ENCODE data around the gene RNH1.

The RNH1 gene

DNA sequence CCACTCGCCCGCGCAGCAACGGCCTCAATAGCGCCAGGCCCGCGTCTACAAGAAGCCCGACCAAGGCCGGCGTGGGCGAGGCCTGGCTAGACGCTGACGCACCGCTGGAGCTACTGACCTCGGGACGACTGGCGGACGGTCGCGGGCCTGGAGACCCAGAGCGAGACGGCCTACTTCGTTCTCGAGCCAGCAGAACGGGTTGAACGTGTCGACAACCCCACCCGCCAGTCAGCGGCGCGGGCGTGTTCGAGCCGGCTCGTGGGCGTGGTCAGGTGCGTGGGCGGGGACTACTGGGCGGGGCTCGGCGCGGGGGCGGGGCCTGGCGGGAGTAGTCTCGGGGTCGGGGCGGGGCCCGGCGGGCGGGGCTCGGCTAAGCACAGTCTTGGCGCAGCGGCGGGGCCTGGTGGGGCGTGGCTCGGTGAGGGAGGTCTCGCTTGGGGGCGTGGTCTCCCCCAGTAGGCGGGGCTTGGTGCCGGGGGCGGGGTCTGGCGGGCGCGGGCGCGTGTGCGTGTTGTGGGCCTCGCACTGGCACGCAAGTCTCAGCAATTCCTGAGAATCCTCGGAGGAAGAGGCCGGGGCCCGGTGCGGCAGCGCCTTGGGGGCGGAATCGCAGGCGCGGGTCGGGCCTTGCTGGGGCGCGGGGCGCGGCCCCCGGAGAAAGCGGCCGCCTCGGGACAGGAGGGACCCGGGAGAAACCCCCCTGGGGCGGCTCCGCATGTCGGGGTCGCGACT is at the start of gene RNH1:
Gene RNH1 (minus strand): TSS at position 248 of the 732 bp plus-strand sequence. CDS start 5,080 bp downstream, outside the sequence.
- peak; percentile 100 for DNase-seq

DNA sequence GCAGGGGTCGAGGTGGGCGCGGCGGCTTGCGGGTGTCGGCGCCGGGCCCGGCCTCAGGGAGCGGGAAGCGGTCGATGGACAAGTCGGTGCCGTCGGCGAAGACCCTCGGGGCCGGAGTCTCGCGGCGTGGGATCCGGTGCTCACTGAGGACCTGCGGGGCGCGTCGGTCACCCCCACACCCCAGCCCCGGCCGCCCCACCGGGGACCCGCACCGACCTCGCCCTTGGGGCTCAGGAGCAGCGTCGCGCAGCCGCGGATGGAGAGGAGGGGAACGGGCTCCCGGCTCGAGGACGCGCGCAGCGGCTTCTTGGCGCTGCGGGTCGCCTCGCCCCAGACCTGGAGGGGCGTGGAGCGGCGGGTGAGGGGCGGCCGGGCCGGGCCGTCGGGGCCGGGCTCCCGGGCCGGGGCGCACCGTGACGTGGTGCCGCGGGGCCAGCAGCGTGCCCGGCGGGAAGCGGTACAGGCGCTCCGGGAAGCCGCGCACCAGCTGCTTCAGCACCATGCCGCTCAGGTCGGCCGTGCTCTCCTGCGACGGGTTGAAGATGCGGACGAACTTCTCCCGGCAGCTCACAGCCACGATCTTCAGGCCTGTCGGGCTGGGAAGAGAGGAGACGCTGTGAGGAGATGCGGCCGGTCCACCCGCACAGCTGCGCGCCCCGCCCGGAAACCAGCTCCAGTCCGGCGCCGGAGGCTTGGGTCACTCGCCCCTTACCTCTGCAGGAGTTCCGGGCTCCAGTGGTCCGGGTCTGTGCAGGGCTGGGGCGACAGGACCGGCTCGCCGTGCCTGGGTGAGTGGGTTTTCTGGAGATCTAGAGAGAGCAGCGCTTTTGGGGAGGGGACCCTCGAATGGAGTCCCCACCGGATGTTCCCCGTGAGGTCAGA is 49.0 kb upstream of the RNH1 start:
- no peak for DNase-seq

- DNase-seq = no peak
These were observed 48.3 kb upstream of the RNH1 start for GRCh38 chr11:555227-555779.

DNA sequence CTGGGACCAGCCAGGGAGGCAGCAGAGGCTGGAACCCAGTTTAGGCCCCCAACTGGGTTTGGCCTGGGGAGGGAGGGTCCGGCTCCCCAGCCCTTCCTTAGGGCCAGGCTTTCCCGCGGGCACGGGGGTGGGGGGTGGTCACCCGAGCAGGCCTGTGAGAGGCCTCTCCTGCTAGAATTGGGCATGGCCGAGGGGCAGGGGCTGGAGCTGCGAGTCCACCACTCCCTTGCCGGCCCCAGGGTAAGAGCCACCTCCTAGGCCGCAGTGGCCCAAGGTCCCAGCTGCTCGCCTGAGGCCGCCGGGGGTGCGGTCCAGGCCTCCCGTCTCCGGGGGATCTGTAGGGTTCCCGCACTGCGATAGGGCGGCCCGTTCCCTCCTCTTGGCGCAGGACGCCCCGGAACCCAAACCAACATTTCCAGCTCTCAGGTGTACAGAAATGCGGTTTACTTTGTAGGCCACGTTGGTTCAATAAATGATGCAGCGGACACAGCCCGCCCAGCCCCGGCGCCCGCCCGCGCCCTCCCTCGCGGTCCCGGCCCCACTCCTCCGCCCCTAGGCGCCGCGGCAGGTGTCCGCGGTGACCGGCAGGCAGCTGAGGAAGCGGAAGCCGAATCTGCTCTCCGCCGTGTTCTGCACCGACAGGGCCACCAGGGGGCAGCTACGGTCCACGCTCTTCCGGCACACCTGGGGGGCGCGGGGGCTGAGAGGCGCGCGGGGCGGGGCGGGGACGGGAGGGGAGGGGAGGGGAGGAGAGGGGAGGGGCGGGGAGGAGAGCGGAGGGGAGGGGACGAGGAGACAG is 47.6 kb upstream of the RNH1 start:
- DNase-seq = peak; percentile 87

DNA sequence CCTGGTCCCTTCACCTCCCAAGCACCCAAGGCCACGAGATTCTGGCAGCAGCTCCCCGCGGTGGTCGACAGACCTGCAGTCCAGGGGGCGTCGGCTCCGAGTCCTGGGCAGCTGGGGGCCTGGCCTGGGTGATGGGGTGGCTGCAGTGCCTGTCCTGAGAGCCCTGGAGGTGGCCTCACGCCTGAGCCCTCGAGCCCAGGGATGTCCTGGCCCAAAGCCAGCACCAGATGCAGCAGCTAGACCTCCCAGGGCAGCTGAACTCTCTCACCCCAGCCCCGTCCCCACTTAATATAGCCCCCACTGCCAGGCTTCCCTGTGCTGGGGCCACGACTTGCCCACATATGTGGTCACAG is 46.9 kb upstream of the RNH1 start:
- no peak for DNase-seq

- DNase-seq = no peak
These were observed 46.3 kb upstream of the RNH1 start for GRCh38 chr11:553083-553987.

GRCh38 chr11:551596-551995 is 44.6 kb upstream of the RNH1 start:
- no peak for DNase-seq

DNA sequence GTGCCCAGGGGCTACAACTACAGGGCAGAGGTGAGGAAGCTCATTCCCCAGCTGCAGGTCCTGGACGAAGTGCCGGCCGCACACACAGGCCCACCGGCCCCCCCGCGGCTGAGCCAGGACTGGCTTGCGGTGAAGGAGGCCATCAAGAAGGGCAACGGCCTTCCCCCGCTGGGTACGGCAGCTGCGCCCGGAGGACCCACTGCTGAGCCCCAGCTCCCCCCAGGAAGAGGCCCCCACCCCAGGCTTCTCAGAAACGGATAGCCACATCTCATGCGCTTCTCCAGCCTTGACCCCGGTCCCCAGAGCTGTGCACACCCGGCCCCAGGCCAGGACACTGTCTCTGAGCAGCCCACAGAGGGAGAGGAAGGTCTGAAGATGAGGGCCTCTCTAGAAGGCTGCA is 44.1 kb upstream of the RNH1 start:
- no peak for DNase-seq

DNA sequence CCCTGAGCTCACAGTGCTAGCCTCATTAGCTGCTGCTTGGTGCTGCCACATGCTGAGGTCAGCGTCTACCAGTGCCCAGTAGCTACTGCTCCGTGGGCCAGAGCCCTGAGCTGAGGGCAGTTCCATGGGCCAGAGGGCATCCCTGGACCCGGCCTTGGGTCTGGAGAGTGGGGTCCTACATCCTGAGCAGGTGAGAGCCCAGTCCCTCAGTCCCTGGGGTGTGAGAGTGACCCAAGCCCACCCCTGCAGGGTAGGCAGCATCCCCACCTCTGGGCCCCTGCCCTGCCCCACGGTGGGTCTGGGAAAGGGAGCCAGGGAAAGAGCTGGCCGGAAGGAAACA is 43.7 kb upstream of the RNH1 start:
- no peak for DNase-seq

DNA sequence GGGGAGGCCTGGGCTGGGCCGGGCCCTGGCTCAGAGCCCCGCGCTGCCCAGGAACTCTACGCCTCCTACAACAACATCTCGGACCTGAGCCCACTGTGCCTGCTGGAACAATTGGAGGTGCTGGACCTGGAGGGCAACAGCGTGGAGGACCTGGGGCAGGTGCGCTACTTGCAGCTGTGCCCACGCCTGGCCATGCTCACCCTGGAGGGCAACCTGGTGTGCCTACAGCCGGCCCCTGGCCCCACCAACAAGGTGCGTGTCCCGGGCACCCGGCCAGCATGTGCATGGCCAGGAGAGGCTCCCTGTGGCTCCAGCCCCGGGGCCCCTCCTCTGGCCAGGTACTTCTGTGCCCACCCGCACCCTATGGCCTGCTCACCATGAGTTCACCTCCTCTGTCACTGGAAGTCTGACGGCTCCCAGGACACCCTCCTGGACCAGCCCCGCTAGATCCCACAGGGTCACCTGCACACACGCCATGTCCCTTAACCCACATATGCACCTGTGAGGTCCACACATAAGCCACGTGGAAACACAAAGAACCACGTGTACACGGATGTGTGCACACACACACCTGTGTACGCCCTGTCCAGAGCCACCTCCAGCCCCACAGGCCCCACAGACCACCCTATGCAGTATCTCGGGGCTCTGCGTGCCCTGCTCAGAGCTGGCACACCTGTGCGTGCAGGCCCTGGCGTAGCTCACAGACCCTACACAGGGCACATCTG is 43.1 kb upstream of the RNH1 start:
- no peak for DNase-seq

- no peak for DNase-seq
These were observed 41.9 kb upstream of the RNH1 start for GRCh38 chr11:548700-549603.

DNA sequence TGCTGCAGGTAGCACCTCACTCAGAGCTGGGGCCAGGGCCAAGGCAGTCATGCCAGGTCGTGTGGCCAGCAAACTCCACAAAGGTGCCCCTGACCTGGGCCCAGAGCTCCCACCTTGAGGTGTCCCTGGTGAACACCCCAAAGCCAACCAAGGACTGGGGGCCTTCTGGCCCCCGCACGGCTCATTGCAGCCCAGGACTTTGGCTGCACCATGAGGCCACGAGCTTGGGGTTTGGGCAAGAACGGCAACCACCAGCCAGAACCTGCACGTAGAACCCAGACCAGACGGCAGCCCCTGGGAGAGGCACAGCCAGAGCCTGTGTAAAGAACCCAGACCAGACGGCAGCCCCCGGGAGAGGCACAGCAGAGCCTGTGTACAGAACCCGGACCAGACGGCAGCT is 38.1 kb upstream of the RNH1 start:
- DNase-seq = no peak

DNA sequence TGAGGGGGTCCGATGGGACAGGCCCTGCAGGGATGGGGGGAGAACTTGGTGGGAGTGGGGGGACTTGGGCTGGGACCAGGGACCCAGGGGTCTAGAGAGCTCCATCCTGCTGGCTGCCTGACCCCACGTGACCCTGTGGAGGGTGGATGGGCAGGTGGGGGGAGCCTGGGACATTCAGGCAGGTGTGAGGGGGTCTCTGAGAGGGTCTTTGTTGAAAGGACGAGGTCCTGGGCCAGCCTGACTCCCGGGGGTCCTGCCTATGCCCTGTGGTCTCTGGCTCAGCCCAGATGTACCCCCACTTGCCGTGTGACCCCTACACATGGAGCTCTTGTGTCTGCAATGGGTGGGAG is 37.8 kb upstream of the RNH1 start:
- no peak for DNase-seq

DNA sequence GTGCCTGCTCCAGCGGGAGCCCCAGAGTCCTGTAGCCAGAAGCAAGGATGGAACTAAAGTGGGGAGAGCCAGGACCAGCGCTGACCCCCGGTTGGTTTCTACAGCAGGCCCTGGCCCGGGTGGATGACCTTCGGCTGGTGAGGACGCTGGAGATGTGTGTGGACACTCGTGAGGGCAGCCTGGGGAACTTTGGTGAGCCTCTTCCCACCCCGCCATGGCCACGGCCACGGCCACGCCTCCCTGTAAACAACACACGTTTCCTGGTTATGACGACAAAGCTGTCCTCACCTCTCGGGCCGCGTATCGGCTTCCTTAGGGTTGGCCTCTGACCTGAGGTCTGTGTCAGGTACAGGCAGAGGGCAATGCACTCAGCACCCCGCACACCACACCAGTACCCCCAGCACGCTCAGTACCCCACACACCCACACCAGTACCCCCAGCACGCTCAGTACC is 34.4 kb upstream of the RNH1 start:
- DNase-seq = no peak

GRCh38 chr11:540583-541432 is 33.8 kb upstream of the RNH1 start:
- no peak for DNase-seq

DNA sequence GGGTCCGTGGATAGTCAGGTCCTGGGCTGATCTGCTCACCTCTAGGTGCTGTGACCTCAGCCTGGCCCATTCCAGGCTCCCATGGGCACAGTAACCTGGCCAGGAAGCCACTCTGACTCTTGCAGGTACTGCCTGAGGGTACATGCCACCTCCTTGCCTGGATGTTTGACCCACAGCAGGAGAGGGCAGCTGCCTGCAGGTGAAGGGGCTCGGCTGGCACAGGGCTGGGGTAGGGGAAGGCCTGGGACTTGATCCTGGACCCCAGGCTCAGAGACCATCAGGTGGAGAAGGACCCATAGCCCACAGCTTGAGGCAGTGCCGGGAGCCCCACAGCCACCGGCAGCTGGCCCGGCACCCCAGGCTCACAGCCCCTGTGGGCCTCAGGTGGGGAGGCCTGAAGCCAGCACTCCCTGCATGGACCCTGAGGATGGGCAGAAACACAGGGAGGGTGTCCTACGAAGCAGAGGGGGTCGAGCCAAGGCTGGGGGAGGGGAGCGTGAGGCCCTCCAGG is 33.0 kb upstream of the RNH1 start:
- DNase-seq = no peak

GRCh38 chr11:538431-539051 is 31.5 kb upstream of the RNH1 start:
- no peak for DNase-seq

DNA sequence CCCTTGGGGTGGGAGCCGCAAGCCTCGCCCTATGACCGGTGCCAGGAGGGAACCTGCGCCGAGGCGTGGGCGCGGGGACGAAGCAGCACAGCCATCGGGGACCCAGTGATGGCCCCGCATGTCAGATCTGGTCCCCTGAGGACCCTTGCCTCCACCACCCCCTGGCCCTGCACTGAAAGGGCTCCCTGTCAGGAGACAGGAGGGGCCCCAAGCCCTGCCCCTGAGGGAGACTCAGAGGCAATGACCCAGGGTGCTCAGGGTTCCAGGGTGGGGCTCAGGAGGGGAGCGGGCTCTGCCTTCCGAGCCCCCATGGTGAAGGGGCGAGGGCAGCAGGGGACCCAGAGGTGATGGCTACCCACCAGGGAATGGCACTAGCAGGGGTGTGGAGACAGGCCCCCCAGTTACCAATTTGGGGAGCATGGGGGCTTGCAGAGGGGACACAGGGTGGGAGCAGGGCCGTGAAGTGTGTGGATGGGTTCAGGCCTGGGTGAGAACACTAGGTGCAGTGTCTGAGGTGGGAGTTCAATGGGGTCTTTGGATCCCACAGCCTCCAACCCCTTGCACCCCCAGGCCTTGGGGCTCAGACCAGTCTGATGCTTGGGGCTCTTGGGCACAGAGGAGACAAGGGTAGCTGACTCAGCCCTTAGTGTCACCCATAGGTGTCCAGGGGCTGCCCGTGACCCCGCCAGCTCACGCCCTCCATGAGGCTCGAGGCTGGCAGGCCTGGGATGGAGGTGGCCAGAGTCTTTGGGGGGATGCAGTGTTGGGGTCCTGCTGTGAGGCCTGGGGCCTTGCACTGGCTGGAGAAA is 30.8 kb upstream of the RNH1 start:
- DNase-seq = no peak
